Skeletal muscle satellite cell (primary cell): ENCODE measurements around the gene ARHGEF25.
A peak's percentile ranks its signal among the peaks of the same experiment; 100 is the strongest.

Experiments
- H3K27me3 ChIP-seq: 2 replicates; pipeline ENCODE4 v1.7.0; 2013; ENCODE audit warnings: low read length; ENCODE audit not compliant: control insufficient read depth, insufficient read depth
- H3K36me3 ChIP-seq: 2 replicates; pipeline ENCODE4 v1.7.0; 2013; ENCODE audit warnings: mild to moderate bottlenecking, control low read depth, low read length; ENCODE audit not compliant: insufficient read depth
- H3K4me1 ChIP-seq: 2 replicates; pipeline ENCODE4 v1.7.0; 2013; ENCODE audit warnings: low read length; ENCODE audit not compliant: control insufficient read depth, insufficient read depth
- H3K4me2 ChIP-seq: 2 replicates; pipeline ENCODE4 v1.7.0; 2013; ENCODE audit warnings: mild to moderate bottlenecking, low read length
- H3K4me3 ChIP-seq: 2 replicates; pipeline ENCODE4 v1.7.0; 2013; ENCODE audit warnings: low read length
- H3K9ac ChIP-seq: 2 replicates; pipeline ENCODE4 v1.7.0; 2013; ENCODE audit warnings: mild to moderate bottlenecking, low read depth, low read length, moderate library complexity
- H3K9me3 ChIP-seq: replicated peaks from 2 replicates; pipeline ENCODE4 v1.7.0; 2013; ENCODE audit warnings: mild to moderate bottlenecking, control low read depth, low read length

The ARHGEF25 gene

DNA sequence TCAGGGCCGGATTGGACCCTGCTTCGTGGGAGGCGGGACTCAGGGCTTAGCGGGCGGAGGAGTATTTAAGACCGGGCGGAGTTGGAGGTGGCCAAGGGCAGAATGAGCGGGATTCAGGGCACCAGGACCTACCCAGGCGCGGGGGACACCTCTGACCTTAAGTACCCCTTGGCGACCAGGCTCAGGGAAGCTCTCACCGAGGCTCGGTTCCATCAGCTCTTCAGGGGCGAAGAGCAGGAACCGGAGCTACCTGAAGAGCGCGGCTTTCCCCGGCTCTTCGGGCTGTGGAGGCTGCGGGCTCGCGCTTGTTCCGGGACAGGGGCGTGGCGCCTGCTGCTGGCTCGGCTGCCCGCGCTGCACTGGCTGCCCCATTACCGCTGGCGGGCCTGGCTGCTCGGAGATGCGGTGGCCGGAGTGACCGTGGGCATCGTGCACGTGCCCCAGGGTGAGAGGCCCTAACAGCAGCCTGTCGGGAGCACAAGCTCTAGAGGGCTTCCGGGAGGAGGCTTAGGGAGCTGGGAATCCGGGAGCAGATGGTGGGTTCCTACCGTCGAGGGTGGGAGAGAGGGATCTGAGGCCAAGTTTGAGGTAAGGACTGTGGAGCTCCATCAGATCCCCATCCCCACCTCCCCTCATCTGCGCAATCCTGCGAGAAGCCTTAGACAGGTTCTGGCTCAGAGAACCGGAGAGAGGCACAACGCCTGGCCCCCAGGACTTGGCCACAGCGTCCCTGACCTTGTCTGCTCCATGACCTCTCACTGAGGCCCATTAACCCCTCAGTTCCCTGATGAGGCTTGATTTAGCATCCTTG, 8.4 kb downstream of the ARHGEF25 start:
- Histone ChIP-seq H3K27me3 (peaks cover 66% of the 10 kb centered on the region), H3K9me3 (no peaks in the 10 kb centered on the region), H3K36me3 (no peaks in the 10 kb centered on the region), H3K9ac (no peak overlapping the region), H3K4me1 (peaks cover 15% of the 10 kb centered on the region), H3K4me3 (no peak overlapping the region), H3K4me2 (peak overlapping the region; percentile 42)

DNA sequence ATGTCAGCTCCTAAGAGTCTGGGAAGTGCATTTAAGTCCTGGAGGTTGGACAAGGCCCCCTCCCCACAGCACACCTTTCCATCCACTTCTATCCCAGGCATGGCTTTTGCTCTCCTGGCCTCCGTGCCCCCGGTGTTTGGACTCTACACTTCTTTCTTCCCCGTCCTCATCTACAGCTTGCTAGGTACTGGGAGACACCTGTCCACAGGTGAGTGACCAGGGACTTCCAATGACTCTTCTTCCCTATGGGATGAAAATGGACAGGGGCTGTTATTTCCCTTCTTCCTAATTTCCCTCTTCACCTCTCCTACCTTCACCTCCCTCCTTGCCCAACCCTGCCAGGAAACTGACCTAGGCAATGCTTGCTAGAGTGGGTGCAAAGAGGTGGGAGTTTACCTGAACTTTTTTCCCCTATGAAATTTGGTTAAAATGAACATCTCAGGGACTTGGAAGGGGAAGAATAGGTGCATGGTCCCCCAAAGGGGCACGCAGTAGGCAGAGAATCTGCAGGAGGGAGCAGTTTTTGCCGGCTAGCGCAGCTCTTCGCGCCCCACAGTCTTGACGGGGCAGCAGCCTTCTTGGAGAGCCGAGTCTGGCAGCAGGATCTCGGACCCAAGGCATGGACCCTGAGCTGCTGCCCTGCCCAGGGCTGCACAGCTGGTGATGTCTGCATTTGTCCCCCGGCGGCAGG, 9.2 kb downstream of the ARHGEF25 start:
- Histone ChIP-seq H3K4me3 (no peak overlapping the region), H3K4me1 (peaks cover 15% of the 10 kb centered on the region), H3K36me3 (no peaks in the 10 kb centered on the region), H3K4me2 (no peak overlapping the region), H3K27me3 (peaks cover 73% of the 10 kb centered on the region), H3K9ac (no peak overlapping the region), H3K9me3 (no peaks in the 10 kb centered on the region)

DNA sequence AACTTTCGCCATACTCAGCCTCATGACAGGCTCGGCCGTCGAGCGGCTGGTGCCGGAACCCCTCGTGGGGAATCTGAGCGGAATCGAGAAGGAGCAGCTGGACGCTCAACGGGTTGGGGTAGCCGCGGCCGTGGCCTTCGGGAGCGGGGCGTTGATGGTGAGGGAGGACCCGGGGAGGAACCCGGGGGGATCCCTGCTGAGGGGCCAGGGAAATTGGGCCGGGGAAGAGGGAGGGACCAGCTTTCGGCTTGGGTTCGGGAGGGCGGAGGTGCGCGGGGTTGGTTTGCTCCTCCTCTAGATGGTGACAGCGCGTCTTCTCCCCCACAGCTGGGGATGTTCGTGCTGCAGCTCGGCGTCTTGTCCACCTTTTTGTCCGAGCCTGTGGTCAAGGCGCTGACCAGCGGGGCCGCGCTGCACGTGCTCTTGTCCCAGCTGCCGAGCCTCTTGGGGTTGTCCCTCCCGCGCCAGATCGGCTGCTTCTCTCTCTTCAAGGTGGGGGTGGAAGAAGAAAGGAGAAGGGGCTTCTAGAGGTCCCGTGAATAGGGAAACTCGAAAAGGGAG, 9.8 kb downstream of the ARHGEF25 start:
- no peaks in the 10 kb centered on the region for H3K36me3 ChIP-seq
- H3K4me2 ChIP-seq = peak overlapping the region; percentile 95
- no peaks in the 10 kb centered on the region for H3K9me3 ChIP-seq
- H3K4me1 ChIP-seq = peaks cover 15% of the 10 kb centered on the region
- H3K9ac ChIP-seq = no peak overlapping the region
- H3K27me3 ChIP-seq = peaks cover 79% of the 10 kb centered on the region
- peak overlapping the region; percentile 72 for H3K4me3 ChIP-seq

DNA sequence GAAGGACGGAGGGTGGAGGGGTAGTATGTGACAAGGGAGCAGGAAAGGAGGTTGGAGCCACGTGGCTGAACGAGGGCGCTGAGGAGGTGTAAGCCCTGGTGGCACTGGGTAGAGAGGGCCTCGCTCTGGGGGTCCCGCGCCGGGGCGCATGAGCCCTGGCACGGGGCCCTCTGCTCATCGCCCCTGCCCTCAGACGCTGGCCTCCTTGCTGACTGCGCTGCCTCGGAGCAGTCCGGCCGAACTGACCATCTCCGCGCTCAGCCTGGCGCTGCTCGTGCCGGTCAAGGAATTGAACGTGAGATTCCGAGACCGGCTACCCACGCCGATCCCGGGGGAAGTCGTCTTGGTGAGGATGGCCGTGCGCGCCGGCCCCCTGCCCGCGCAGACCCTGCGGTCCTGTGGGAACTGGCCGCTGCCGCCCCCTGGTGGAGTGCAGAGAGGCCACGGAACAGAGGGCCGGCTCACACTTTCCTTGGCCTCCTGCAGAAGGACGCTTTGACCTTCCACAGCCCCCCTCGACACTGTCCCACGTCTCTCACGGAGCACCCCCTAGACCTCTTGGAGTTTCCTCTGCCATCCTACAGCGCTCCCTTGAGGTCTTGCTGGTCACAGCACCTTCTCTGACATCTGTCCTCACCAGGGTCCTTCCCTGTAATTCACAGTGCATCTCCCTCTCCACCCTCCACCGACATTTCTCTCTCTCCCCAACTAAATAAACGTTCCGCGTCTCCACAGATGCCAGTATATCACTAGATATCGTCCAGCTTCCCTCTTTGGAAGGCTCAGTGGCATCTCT, 10.5 kb downstream of the ARHGEF25 start:
- Histone ChIP-seq H3K9me3 (no peaks in the 10 kb centered on the region), H3K27me3 (peaks cover 86% of the 10 kb centered on the region)

DNA sequence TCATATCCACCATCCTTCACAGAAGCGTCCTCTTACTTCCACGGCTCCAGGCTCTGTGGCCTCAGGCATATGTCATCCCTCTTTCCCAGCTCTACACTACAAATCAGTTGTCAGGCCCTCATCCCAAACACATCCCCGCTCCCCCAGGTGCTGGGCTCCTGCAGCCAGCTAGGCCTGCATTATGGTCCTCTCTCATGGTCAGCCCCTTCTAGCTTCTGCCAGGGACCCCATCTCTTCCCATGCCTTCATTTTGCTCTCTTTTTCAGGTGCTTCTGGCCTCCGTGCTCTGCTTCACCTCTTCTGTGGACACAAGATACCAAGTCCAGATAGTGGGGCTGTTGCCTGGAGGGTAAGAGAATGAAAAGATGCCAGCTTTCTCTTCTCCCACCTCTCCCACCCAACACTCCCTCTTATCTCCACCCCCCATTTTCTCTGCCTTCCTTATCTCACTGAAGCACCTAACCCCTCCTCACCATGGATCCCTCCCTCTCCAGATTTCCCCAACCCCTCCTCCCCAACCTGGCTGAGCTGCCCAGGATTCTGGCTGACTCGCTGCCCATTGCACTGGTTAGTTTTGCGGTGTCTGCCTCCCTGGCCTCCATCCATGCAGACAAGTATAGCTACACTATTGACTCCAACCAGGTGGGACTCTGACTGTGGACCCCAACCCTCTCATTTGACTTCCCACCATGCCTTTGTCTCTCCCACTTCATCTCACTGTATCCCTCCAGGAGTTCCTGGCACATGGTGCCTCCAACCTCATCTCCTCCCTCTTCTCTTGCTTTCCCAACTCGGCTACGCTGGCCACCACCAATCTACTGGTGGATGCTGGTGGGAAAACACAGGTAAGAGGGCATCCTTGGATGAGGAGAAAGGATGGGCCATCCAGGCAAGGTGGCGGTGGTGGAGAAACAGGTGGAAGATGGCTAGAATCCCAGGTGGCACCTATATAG, 11.3 kb downstream of the ARHGEF25 start:
- H3K9ac ChIP-seq = no peak overlapping the region
- no peak overlapping the region for H3K4me3 ChIP-seq
- no peaks in the 10 kb centered on the region for H3K9me3 ChIP-seq
- no peaks in the 10 kb centered on the region for H3K36me3 ChIP-seq
- peak overlapping the region; percentile 95 for H3K4me2 ChIP-seq
- peaks cover 9% of the 10 kb centered on the region for H3K4me1 ChIP-seq
- H3K27me3 ChIP-seq = peaks cover 90% of the 10 kb centered on the region

More for the DNA sequence above, 10.5 kb downstream of the ARHGEF25 start:
- Histone ChIP-seq H3K4me1 (peaks cover 9% of the 10 kb centered on the region), H3K9ac (no peak overlapping the region), H3K4me3 (peak overlapping the region; percentile 72), H3K36me3 (no peaks in the 10 kb centered on the region), H3K4me2 (peak overlapping the region; percentile 95)

DNA sequence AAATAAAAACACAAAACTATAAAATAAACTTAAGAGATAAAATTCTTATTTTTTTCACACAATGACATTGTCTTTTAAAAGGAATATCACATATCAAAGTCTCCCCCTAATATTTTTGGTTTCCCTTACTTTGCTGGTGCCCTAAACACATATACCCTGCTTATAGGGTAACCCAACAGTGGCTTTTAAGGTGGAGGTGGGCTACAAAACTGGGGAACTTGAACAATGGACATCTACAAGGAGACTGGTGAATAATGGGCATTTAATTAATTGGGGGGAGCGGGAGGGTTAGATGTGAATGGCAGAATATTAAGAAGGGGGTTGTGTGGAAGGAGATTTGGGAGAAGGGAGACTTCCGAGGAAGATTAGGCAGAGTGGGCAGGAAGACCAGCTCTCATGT, 12.2 kb downstream of the ARHGEF25 start:
- Histone ChIP-seq H3K36me3 (no peaks in the 10 kb centered on the region), H3K9me3 (no peaks in the 10 kb centered on the region), H3K4me1 (peaks cover 9% of the 10 kb centered on the region), H3K9ac (no peak overlapping the region), H3K27me3 (peaks cover 95% of the 10 kb centered on the region), H3K4me2 (no peak overlapping the region), H3K4me3 (no peak overlapping the region)

DNA sequence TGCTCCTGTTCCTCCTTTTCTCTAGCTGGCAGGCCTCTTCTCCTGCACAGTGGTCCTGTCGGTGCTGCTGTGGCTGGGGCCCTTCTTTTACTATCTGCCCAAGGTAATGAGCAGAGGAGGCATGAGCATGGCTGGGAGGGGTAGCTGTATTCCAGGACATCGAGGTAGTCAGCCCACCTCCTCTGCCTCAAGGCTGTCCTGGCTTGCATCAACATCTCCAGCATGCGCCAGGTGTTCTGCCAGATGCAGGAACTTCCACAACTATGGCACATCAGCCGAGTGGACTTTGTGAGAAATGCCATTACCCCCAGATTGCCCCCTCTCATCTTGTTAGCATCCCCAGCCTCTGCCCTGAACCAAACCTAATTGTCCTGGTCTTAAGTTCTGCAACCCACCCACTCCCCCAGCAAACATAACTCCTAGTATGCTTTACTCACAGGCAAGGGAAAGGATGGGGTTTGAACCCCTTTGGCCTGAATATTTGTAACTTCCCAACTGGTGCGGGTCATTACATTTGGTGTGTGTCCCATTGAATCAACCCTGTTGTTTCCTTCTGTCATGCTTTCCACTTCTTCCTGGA, 12.7 kb downstream of the ARHGEF25 start:
- Histone ChIP-seq H3K4me3 (no peak overlapping the region), H3K9ac (no peak overlapping the region), H3K27me3 (peaks cover 93% of the 10 kb centered on the region), H3K9me3 (no peaks in the 10 kb centered on the region), H3K4me2 (no peak overlapping the region), H3K36me3 (no peaks in the 10 kb centered on the region), H3K4me1 (peaks cover 9% of the 10 kb centered on the region)

DNA sequence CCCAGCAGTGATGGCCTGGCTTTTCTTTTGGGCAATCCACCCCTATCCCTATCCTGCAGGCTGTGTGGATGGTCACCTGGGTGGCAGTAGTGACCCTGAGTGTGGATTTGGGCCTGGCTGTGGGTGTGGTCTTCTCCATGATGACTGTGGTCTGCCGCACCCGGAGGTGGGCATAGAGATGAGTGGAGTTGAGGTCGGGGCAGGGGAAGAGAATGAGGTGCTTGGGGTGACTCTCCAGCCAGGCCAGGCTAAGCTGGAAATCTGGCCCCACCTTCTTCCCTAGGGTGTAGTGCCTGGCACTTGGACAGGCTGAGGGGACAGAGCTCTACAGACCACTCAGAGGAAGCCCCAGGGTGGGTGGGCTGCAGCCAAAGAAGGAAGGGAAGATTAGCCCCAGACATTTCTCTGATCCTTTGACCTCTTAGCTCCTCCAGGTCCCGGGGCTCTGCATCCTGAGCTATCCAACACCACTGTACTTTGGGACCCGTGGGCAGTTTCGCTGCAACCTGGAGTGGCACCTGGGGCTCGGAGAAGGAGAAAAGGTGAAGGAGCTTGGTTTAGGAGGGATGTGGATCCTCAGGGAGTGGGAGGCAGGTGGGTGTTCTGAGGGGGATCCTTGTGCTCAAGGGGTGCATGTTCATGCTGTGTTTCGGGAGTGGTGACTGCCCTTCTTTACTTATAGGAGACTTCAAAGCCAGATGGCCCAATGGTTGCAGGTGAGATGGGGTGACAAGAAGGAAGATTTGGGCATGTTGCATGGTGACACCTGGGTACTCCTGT, 13.4 kb downstream of the ARHGEF25 start:
- Histone ChIP-seq H3K4me3 (no peak overlapping the region), H3K4me1 (peaks cover 9% of the 10 kb centered on the region), H3K9ac (no peak overlapping the region), H3K9me3 (no peaks in the 10 kb centered on the region), H3K36me3 (no peaks in the 10 kb centered on the region), H3K27me3 (peaks cover 85% of the 10 kb centered on the region), H3K4me2 (no peak overlapping the region)

DNA sequence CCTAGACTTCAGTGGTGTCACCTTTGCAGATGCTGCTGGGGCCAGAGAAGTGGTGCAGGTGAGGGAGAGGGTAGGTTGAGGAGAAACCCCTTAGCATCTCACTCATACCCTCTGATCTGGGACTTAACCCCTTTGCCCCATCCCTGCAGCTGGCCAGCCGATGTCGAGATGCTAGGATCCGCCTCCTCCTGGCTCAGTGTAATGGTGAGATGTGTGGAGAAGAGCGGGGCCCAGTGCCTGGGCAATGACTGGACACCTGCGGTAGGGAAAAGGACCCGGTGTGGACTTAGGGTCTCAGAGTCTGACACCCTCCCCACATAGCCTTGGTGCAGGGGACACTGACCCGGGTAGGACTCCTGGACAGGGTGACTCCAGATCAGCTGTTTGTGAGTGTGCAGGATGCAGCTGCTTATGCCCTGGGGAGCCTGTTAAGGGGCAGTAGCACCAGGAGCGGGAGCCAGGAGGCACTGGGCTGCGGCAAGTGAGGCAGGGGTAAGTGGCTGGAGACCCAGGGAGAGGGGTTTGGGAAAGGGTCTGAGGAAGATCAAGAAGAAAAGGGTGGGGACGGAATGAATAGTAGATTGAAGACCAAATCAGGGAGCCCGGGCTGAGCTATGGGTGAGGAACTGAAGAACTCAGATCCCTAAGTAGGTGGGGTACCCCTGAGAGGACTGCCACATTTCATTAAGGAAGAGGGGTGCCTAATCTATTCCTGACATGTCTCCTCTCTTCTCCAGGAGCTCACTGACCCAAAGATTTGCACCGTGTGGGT, 14.2 kb downstream of the ARHGEF25 start:
- Histone ChIP-seq H3K9me3 (no peaks in the 10 kb centered on the region), H3K4me3 (no peak overlapping the region), H3K4me2 (no peak overlapping the region), H3K9ac (no peak overlapping the region), H3K36me3 (no peaks in the 10 kb centered on the region), H3K4me1 (peaks cover 9% of the 10 kb centered on the region), H3K27me3 (peaks cover 81% of the 10 kb centered on the region)
